AG10803 (cell line): ENCODE results near the gene BTNL3.

Source experiments
- DNase-seq: peaks from one replicate; pipeline ENCODE4 v3.0.0; 2010; ENCODE audit warnings: low read depth
- H3K4me3 ChIP-seq: 2 replicates; pipeline ENCODE4 v1.5.1; 2011; ENCODE audit warnings: mild to moderate bottlenecking, low read length, control low read depth
- CTCF ChIP-seq: conservative IDR thresholded peaks from 2 replicates; pipeline ENCODE4 v1.5.1; 2011; ENCODE audit warnings: mild to moderate bottlenecking, low read length, control low read depth, inconsistent platforms

The BTNL3 gene

GRCh38 chr5:181037365-181037861, 48.8 kb downstream of the BTNL3 start:
- TF ChIP-seq CTCF = no peak
- no peak for DNase-seq
- no peak overlapping the region for H3K4me3 ChIP-seq

- DNase-seq = no peak
- no peak for TF ChIP-seq CTCF
- no peak overlapping the region for H3K4me3 ChIP-seq
Observed at GRCh38 chr5:181039471-181039870, 50.8 kb downstream of the BTNL3 start.

- TF ChIP-seq CTCF = no peak
- no peak for DNase-seq
- no peak within 1 kb of the TSS for H3K4me3 ChIP-seq
Observed at GRCh38 chr5:181039931-181040630, 51.4 kb downstream of the BTNL3 start, which contains the start of gene BTNL9. Gene BTNL9 (plus strand): TSS chr5:181040266. CDS start chr5:181045490, 5,224 bp downstream.

- TF ChIP-seq CTCF = no peak
- DNase-seq = no peak
- H3K4me3 ChIP-seq = no peak overlapping the region
Observed at GRCh38 chr5:181040631-181040945, 51.9 kb downstream of the BTNL3 start.

GRCh38 chr5:181041043-181041442, 52.4 kb downstream of the BTNL3 start:
- no peak overlapping the region for H3K4me3 ChIP-seq
- no peak for TF ChIP-seq CTCF
- no peak for DNase-seq

DNA sequence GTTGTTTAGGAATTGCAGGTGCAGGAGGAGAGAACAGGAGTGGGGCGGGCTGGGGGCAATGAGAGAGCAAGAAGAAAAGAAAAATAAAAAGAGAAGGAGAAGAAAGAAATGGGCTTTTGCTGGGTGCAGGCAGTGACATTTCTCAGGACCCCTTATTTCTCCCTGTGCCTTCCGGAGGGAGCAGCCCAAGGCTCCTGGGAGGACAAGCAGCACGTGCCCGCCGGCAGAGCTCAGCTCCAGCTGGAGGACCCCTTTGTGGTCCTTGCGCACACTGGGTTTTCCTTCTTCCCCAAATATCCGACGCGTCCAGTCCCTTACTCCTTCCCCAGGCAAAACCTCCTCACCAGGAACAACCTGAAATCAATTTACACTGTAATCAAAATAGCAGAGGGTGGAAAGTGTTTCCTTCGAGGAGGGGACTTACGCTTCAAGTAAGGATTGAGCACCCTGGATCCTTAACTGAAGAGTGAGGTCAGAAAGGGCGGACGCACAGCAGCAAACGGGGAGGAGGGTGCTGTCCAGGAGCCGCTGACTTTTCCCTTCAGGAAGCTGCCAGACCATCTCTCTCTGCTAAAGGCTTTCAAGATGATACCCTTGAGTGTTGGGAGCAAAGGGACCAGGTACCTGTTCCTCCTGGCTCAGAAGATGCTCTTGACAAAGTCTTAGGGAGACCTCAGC, 53.5 kb downstream of the BTNL3 start:
- no peak overlapping the region for H3K4me3 ChIP-seq
- no peak for TF ChIP-seq CTCF
- no peak for DNase-seq

DNA sequence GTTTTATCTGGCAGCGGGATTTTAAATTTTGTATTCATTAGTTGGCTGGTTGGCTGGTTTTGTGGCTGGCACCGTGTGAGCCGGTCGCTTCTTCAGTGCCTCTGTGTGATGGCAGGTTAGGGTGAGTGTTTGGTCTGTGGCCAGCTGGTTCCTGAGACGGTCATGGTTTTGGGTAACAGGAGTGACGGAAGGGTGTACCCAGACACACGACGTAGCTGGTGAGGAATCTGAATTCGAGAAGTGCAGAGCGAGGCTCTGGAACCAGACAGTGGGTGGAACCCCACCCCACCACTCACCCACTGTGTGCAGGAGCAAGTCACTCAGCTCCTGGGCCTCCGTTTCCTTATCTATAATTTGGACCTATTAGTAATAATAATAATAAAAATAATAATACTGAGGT, 54.1 kb downstream of the BTNL3 start:
- no peak for TF ChIP-seq CTCF
- DNase-seq = no peak

More for the DNA sequence above, 54.1 kb downstream of the BTNL3 start:
- no peak overlapping the region for H3K4me3 ChIP-seq
